ENCODE data around the gene ZNF417.
"Not testable (repeated sequence)": the region's sequence is repeated elsewhere in the genome, so short reads cannot be mapped to it uniquely, and the experiment has no call there.

DNA sequence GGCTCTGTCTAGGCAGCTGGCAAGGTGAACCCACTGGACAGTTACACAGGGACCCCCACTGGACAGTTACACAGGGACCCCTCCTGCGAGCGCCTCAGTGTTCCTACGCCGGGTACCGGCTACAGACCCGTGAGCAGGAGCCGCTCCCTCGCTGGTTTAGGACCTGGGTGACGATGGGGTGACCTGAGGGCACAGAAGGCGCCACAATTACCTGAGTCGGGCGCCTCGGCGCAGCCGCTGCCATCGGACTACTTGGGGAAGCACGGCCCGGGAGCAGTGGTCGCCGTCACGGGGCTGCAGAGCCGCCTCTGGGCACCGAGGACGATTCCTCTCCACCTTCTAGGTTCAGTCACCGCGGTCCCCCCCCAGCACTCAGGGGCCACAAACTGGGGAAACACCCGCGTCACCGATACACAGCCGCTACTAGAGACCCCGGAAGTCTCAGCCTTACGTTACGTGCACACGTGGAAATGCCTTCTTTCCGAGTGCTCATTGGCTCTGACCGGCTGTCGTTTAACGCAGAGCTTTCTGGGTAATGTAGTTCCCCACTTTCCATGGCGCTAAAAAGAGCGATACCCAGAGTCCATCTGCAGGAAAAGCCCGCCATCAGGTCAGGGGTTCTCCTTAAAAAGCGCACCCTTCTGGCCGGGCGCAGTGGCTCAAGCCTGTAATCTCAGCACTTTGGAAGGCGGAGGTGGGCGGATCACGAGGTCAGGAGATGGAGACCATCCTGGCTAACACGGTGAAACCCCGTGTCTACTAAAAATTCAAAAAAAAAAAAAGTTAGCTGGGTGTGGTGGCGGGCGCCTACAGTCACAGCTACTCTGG, at the start of gene ZNF417:
- TF ChIP-seq ZFP30 (CRISPR knock-in tag; IDR thresholded peaks at IDR 0.05); SNAI2 (CRISPR knock-in tag; IDR thresholded peaks at IDR 0.05); GLIS3 (CRISPR knock-in tag; IDR thresholded peaks at IDR 0.05); PATZ1 (CRISPR knock-in tag; IDR thresholded peaks at IDR 0.05; ENCODE audit: borderline replicate concordance); ZNF565 (CRISPR knock-in tag; conservative IDR thresholded peaks at IDR 0.05; ENCODE audit: low read depth); TSHZ2 (CRISPR knock-in tag; IDR thresholded peaks at IDR 0.05); ESRRG (CRISPR knock-in tag; IDR thresholded peaks at IDR 0.05): not testable (repeated sequence)
- TF ChIP-seq, protein P1, sequence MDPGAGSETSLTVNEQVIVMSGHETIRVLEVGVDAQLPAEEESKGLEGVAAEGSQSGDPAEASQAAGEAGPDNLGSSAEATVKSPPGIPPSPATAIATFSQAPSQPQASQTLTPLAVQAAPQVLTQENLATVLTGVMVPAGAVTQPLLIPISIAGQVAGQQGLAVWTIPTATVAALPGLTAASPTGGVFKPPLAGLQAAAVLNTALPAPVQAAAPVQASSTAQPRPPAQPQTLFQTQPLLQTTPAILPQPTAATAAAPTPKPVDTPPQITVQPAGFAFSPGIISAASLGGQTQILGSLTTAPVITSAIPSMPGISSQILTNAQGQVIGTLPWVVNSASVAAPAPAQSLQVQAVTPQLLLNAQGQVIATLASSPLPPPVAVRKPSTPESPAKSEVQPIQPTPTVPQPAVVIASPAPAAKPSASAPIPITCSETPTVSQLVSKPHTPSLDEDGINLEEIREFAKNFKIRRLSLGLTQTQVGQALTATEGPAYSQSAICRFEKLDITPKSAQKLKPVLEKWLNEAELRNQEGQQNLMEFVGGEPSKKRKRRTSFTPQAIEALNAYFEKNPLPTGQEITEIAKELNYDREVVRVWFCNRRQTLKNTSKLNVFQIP (CRISPR knock-in tag; IDR thresholded peaks at IDR 0.05; ENCODE audit: borderline replicate concordance, low read depth) = not testable (repeated sequence)
